Brain microvascular endothelial cell (primary cell): ENCODE data around the gene ZBTB7C.

Experiments
- DNase-seq: peaks from one replicate; pipeline ENCODE4 v3.0.0-alpha.2; 2020
- H3K27ac ChIP-seq: fragments of 250-450 bp; sonication (Bioruptor Pico); 2 replicates; pipeline ENCODE4 v1.5.1; 2020; ENCODE audit warnings: mild to moderate bottlenecking, moderate library complexity
- H3K27me3 ChIP-seq: fragments of 250-450 bp; sonication (Bioruptor Pico); replicated peaks from 2 replicates; pipeline ENCODE4 v1.5.1; 2020; ENCODE audit warnings: mild to moderate bottlenecking
- H3K36me3 ChIP-seq: fragments of 250-450 bp; sonication (Bioruptor Pico); replicated peaks from 2 replicates; pipeline ENCODE4 v1.5.1; 2020; ENCODE audit warnings: mild to moderate bottlenecking
- H3K4me3 ChIP-seq: 2 replicates; pipeline ENCODE4 v1.5.1; 2011; ENCODE audit warnings: low read depth, mild to moderate bottlenecking, control low read depth, low read length, moderate library complexity
- CTCF ChIP-seq: IDR thresholded peaks from 2 replicates; pipeline ENCODE4 v1.5.1; 2011; ENCODE audit warnings: low read depth, mild to moderate bottlenecking, moderate library complexity, low read length, control low read depth, inconsistent platforms; ENCODE audit errors: missing control alignments
- in situ Hi-C: cut with HindIII; loops from 2 replicates; pipeline ENCODE4 v1.10.0; 2017; ENCODE audit warnings: low sequenced_read_pairs, low pct_ligation_motif_present

The ZBTB7C gene

DNA sequence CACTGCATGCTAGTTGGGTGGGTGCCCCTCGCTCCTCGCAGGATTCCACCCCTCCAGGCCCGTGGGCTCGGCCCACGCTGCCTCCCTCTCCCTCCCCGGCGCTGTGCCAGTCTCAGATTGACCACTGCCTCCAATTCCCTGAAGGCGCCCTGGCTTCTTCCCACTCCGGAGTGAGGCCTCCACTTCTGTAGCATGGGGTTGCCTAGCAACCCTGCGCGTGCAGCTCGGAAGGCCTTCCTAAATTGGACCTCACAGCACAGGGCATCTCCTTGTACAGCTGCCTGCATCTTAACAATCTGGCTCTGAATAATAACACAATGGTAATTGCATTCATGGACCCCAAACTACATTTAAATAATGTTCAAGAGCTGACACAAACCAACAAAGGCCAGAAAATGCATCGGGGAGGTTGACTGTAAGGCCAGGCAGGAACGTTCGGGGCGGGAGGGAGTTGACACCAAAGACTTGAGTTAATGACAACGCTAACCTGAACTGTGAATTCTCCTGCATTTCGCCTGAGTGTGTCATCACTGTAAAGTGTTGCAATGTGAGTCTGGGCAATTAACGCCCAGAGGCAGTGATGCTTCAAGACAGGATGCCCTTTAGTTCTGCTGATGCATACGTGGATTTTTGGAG is 222.9 kb downstream of the ZBTB7C start:
- H3K27ac ChIP-seq: no peak overlapping the region
- no peak for DNase-seq
- H3K27me3 ChIP-seq: peaks cover 4% of the 10 kb centered on the region
- no peak overlapping the region for H3K4me3 ChIP-seq
- in situ Hi-C loops: no loop called here
- no peaks in the 10 kb centered on the region for H3K36me3 ChIP-seq
- no peak for TF ChIP-seq CTCF

GRCh38 chr18:48184118-48184517 is 225.1 kb downstream of the ZBTB7C start:
- no peak for TF ChIP-seq CTCF
- Histone ChIP-seq H3K27me3 (peaks cover 4% of the 10 kb centered on the region), H3K36me3 (no peaks in the 10 kb centered on the region), H3K27ac (no peak overlapping the region), H3K4me3 (no peak overlapping the region)
- in situ Hi-C loops: no loop called here
- DNase-seq: no peak

DNA sequence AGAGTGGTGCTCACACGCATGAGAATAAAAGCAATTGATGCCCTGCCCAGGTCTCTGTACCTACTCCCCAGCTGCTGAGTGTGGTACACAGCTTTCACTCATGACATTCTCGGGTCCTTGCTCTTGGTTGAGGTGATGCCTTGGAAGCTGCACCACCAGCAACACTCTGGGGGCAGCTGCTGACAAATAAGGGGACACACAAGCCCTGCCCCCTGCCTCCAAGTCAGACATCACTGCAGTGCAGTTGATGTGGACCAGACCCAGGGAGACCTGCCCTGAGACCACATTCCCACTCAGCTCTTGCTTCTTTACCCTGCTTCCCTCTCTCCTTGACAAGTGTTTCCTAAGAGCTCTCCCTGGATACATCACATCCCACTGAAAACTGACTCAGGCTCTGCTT is 225.6 kb downstream of the ZBTB7C start:
- no peaks in the 10 kb centered on the region for H3K36me3 ChIP-seq
- peaks cover 4% of the 10 kb centered on the region for H3K27me3 ChIP-seq
- in situ Hi-C loops: no loop called here
- no peak for DNase-seq
- TF ChIP-seq CTCF: no peak
- no peak overlapping the region for H3K27ac ChIP-seq
- H3K4me3 ChIP-seq: no peak overlapping the region

- H3K4me3 ChIP-seq: no peak overlapping the region
- DNase-seq: no peak
- in situ Hi-C loops: no loop called here
- H3K27ac ChIP-seq: no peak overlapping the region
- H3K27me3 ChIP-seq: peaks cover 4% of the 10 kb centered on the region
- TF ChIP-seq CTCF: no peak
- no peaks in the 10 kb centered on the region for H3K36me3 ChIP-seq
These were observed 226.4 kb downstream of the ZBTB7C start for GRCh38 chr18:48182779-48183178.

- Histone ChIP-seq H3K27me3 (peaks cover 4% of the 10 kb centered on the region), H3K36me3 (no peaks in the 10 kb centered on the region), H3K4me3 (no peak overlapping the region), H3K27ac (no peak overlapping the region)
- TF ChIP-seq CTCF: no peak
- in situ Hi-C loops: no loop called here
- DNase-seq: no peak
These were observed 227.3 kb downstream of the ZBTB7C start for GRCh38 chr18:48181857-48182256.
